ENCODE data around the gene RIMS4. TPM values are rescaled to one million over a fixed set of nuclear protein-coding genes. Genes with fewer than 3 reads are reported as not detected.
A peak's percentile ranks its signal among the peaks of the same experiment; 100 is the strongest.

Gene RIMS4
- total and polyA plus RNA-seq, 2 of the 13 experiments (the other 11 are each of a cell fraction or from before 2014, with no cell fraction given) = 0.01 to 0.07 TPM

DNA sequence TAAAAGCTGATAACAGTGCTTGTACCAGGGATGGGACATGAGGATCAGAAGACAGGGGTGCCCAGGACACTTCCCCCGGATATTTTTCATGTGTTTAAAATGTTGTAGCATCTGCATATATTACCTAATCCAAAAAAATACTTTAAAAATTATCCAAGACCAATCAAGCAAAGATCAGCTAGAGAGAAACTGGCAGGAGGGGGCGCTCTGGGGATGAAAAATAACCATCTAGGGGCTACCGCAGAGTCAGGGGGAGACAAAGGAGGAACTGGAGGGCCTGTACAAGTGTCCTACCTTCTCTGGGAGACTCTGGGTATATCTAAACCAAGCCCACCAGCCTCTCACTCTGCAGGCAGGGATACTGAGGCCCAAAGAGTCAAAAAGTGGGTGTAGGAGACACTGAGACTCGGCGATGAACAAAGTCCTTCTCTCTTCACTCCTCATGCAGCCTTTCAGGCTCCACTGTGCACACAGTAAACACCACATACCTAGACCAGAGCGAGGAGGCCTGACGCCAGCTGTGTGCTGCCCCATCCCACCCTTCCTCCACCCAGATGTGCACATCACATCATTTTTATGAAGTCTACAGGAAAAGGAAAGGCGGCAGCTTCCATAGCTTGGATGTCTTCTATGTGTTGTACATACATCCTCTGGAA, 9.8 kb downstream of the RIMS4 start:
- intact Hi-C loops (cut with micrococcal nuclease; ENCODE audit: unreplicated experiment) = loop anchor here (1.0 kb wide), 1 partner anchor 67 kb away; no protein-coding TSS in a partner anchor
- FAIRE-seq = no peak
- Histone ChIP-seq H3K79me2 (ENCODE audit: insufficient read depth, low read length) (no peaks in the 10 kb centered on the region), H3K9ac (ENCODE audit: insufficient read depth, low read depth, low read length) (no peak overlapping the region), H3K4me3 (replicated peaks in 1 of 3; ENCODE audit: insufficient read depth in 1 of 3, low read depth in 2 of 3, low read length in 3 of 3) (no peak overlapping the region), H4K20me1 (ENCODE audit: insufficient read depth, low read length) (no peaks in the 10 kb centered on the region; the same call in 1 of the 2 replicates), H3K9me3 (ENCODE audit: low read length) (no peaks in the 10 kb centered on the region), H3K36me3 (replicated peaks in 1 of 2; ENCODE audit: control insufficient read depth in 1 of 2, insufficient read depth in 2 of 2, low read length in 2 of 2) (no peaks in the 10 kb centered on the region), H3K27me3 (ENCODE audit: control insufficient read depth in 1 of 2, insufficient read depth in 2 of 2, low read length in 2 of 2) (peaks cover 0 to 40% of the 10 kb centered on the region in 2 experiments; a peak in 2 of 5 replicates), H3K27ac (ENCODE audit: extremely low read length, insufficient read depth, low read length) (no peak overlapping the region), H3K4me2 (ENCODE audit: low read depth, low read length) (no peak overlapping the region; the same call in 1 of the 2 replicates), H2AFZ (ENCODE audit: low read length) (no peak overlapping the region), H3K4me1 (ENCODE audit: insufficient read depth, low read length) (0 out of 2 replicates have a peak, but pooled peaks cover 6% of the 10 kb centered on the region)
- no TSS peak for BruUV-seq (replicated peaks)
- in situ Hi-C loops (cut with HindIII; ENCODE audit: extremely low pct_ligation_motif_present, low pct_unique_long_range_greater_than_20kb) = loop anchor here (5.0 kb wide), 1 partner anchor 62 kb away; no protein-coding TSS in a partner anchor
- whole genome bisulfite sequencing (ENCODE audit: low lambda C conversion rate) = 13% methylated on average over 7 of the region's 8 CpGs
- peak; percentile 25 for DNase-seq (ENCODE audit: low spot score)
- ChIA-PET CTCF (ENCODE audit: low intra/inter-chr PET ratio, low total read pairs) (interaction anchor here (0.8 to 2.0 kb wide), 2 partner anchors 50 to 67 kb away, joined by 3 to 12 read pairs; no protein-coding TSS in a partner anchor), POLR2A (no interaction called here)
- ATAC-seq = peak; percentile 59
- TF ChIP-seq, protein P1, sequence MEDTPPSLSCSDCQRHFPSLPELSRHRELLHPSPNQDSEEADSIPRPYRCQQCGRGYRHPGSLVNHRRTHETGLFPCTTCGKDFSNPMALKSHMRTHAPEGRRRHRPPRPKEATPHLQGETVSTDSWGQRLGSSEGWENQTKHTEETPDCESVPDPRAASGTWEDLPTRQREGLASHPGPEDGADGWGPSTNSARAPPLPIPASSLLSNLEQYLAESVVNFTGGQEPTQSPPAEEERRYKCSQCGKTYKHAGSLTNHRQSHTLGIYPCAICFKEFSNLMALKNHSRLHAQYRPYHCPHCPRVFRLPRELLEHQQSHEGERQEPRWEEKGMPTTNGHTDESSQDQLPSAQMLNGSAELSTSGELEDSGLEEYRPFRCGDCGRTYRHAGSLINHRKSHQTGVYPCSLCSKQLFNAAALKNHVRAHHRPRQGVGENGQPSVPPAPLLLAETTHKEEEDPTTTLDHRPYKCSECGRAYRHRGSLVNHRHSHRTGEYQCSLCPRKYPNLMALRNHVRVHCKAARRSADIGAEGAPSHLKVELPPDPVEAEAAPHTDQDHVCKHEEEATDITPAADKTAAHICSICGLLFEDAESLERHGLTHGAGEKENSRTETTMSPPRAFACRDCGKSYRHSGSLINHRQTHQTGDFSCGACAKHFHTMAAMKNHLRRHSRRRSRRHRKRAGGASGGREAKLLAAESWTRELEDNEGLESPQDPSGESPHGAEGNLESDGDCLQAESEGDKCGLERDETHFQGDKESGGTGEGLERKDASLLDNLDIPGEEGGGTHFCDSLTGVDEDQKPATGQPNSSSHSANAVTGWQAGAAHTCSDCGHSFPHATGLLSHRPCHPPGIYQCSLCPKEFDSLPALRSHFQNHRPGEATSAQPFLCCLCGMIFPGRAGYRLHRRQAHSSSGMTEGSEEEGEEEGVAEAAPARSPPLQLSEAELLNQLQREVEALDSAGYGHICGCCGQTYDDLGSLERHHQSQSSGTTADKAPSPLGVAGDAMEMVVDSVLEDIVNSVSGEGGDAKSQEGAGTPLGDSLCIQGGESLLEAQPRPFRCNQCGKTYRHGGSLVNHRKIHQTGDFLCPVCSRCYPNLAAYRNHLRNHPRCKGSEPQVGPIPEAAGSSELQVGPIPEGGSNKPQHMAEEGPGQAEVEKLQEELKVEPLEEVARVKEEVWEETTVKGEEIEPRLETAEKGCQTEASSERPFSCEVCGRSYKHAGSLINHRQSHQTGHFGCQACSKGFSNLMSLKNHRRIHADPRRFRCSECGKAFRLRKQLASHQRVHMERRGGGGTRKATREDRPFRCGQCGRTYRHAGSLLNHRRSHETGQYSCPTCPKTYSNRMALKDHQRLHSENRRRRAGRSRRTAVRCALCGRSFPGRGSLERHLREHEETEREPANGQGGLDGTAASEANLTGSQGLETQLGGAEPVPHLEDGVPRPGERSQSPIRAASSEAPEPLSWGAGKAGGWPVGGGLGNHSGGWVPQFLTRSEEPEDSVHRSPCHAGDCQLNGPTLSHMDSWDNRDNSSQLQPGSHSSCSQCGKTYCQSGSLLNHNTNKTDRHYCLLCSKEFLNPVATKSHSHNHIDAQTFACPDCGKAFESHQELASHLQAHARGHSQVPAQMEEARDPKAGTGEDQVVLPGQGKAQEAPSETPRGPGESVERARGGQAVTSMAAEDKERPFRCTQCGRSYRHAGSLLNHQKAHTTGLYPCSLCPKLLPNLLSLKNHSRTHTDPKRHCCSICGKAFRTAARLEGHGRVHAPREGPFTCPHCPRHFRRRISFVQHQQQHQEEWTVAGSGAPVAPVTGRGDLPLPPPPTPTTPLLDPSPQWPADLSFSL (CRISPR knock-in tag; IDR thresholded peaks at IDR 0.05) = no peak
- TF ChIP-seq, protein P2, sequence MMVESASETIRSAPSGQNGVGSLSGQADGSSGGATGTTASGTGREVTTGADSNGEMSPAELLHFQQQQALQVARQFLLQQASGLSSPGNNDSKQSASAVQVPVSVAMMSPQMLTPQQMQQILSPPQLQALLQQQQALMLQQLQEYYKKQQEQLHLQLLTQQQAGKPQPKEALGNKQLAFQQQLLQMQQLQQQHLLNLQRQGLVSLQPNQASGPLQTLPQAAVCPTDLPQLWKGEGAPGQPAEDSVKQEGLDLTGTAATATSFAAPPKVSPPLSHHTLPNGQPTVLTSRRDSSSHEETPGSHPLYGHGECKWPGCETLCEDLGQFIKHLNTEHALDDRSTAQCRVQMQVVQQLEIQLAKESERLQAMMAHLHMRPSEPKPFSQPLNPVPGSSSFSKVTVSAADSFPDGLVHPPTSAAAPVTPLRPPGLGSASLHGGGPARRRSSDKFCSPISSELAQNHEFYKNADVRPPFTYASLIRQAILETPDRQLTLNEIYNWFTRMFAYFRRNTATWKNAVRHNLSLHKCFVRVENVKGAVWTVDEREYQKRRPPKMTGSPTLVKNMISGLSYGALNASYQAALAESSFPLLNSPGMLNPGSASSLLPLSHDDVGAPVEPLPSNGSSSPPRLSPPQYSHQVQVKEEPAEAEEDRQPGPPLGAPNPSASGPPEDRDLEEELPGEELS (CRISPR knock-in tag; IDR thresholded peaks at IDR 0.05) = no peak
- TF ChIP-seq ZNF883 (CRISPR knock-in tag; IDR thresholded peaks at IDR 0.05; ENCODE audit: not compliant biosample characterization) (no peak), ZNF7 (CRISPR knock-in tag; IDR thresholded peaks at IDR 0.05) (no peak), ZNF335 (CRISPR knock-in tag; IDR thresholded peaks at IDR 0.05) (no peak), ZNF777 (CRISPR knock-in tag; IDR thresholded peaks at IDR 0.05) (no peak), GATAD1 (CRISPR knock-in tag; IDR thresholded peaks at IDR 0.05) (no peak), ZMAT3 (CRISPR knock-in tag; conservative IDR thresholded peaks at IDR 0.05) (no peak), ZNF564 (CRISPR knock-in tag; IDR thresholded peaks at IDR 0.05) (no peak), ZNF549 (CRISPR knock-in tag; IDR thresholded peaks at IDR 0.05) (no peak), ZNF138 (CRISPR knock-in tag; IDR thresholded peaks at IDR 0.05; ENCODE audit: low read depth) (0 out of 2 replicates have a peak, but pooled peaks have one; percentile 45), PRPF4 (IDR thresholded peaks at IDR 0.05; ENCODE audit: low read depth, low read length, poor library complexity, severe bottlenecking) (peak; percentile 17), SMC3 (IDR thresholded peaks at IDR 0.05; ENCODE audit: low read length) (peak; percentile 35; the same call in 1 of the 2 replicates)
- TF ChIP-seq, protein P3, sequence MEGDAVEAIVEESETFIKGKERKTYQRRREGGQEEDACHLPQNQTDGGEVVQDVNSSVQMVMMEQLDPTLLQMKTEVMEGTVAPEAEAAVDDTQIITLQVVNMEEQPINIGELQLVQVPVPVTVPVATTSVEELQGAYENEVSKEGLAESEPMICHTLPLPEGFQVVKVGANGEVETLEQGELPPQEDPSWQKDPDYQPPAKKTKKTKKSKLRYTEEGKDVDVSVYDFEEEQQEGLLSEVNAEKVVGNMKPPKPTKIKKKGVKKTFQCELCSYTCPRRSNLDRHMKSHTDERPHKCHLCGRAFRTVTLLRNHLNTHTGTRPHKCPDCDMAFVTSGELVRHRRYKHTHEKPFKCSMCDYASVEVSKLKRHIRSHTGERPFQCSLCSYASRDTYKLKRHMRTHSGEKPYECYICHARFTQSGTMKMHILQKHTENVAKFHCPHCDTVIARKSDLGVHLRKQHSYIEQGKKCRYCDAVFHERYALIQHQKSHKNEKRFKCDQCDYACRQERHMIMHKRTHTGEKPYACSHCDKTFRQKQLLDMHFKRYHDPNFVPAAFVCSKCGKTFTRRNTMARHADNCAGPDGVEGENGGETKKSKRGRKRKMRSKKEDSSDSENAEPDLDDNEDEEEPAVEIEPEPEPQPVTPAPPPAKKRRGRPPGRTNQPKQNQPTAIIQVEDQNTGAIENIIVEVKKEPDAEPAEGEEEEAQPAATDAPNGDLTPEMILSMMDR (CRISPR knock-in tag; IDR thresholded peaks at IDR 0.05) = peak; percentile 46
